HCT116 (cell line): ENCODE measurements around the gene PLA2G4C.

ENCODE experiments used
- ATF3 ChIP-seq: IDR thresholded peaks from 2 replicates; pipeline ENCODE4 v1.6.1; 2012
- CTCF ChIP-seq, 3 experiments: fragments of 200-600 bp in 1 of 3; sonication (generic) in 1 of 3; IDR thresholded peaks in 2 of 3; conservative IDR thresholded peaks in 1 of 3; 2 replicates each; pipeline ENCODE4 v1.5.1; 2012 to 2017; ENCODE audit warnings: low read depth in 2 of 3, low read length in 2 of 3, antibody characterized with exemption in 1 of 3, borderline replicate concordance in 1 of 3, control low read depth in 1 of 3, mild to moderate bottlenecking in 1 of 3, mixed read lengths in 1 of 3, mixed run types in 1 of 3, moderate library complexity in 1 of 3; ENCODE audit not compliant: insufficient read depth in 1 of 3
- EZH2 ChIP-seq: fragments of 200-600 bp; sonication (generic); IDR thresholded peaks from 2 replicates; pipeline ENCODE4 v1.6.1; 2017; ENCODE audit warnings: antibody characterized with exemption, mixed run types
- MAX ChIP-seq: IDR thresholded peaks from 2 replicates; pipeline ENCODE4 v1.6.1; 2012
- POLR2AphosphoS5 ChIP-seq: IDR thresholded peaks from 2 replicates; pipeline ENCODE4 v1.6.1; 2011; ENCODE audit warnings: mild to moderate bottlenecking, low read depth, low read length, moderate library complexity
- SIN3A ChIP-seq: IDR thresholded peaks from 2 replicates; pipeline ENCODE4 v1.6.1; 2012; ENCODE audit warnings: low read depth
- SRF ChIP-seq: IDR thresholded peaks from 2 replicates; pipeline ENCODE4 v1.6.1; 2012; ENCODE audit warnings: low read depth

GRCh38 chr19:48117515-48118130, 7.0 kb upstream of the PLA2G4C start:
- TF ChIP-seq POLR2AphosphoS5 (no peak), CTCF (IDR thresholded peaks at IDR 0.05 in 2 of 3, conservative IDR thresholded peaks at IDR 0.05 in 1 of 3; ENCODE audit: borderline replicate concordance in 1 of 3, insufficient read depth in 1 of 3, low read depth in 2 of 3, low read length in 2 of 3) (no peak), SRF (no peak), ATF3 (no peak), EZH2 (no peak), SIN3A (no peak), MAX (no peak)
